ENCODE results near the gene SUCLA2.

The SUCLA2 gene

DNA sequence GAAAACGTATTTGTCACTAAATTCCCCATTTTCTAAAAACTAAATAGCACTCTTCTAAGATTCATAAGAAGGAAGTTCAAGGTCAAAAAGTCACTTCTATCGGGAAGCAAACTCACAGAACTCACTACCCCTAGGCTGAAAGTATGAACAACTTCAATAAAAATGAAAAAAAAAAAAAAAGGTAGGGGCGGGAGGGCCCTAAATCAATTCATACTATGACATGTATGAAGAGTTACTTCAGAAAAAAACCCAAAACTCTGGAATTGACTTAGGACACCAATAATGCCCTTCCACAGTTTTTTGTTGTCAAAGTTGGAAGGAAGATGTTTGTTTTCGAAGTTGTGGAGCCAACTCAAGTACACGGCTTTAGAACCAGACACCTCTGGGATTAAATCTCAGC lies 1.1 kb downstream of the SUCLA2 start:
- Histone ChIP-seq H3K9ac (ENCODE audit: low read depth in 1 of 2, low read length in 2 of 2) (peak overlapping the region; percentile 88 to 99), H3K4me3 (ENCODE audit: low read depth in 1 of 2, low read length in 2 of 2) (peak overlapping the region; percentile 84 to 99), H3K36me3 (ENCODE audit: control insufficient read depth in 1 of 2, insufficient read depth in 2 of 2, low read length in 2 of 2) (peaks cover 0 to 7% of the 10 kb centered on the region in 2 donors), H3K4me1 (ENCODE audit: control insufficient read depth in 1 of 2, insufficient read depth in 2 of 2, low read length in 2 of 2) (peaks cover 6 to 10% of the 10 kb centered on the region in 2 donors), H3K27me3 (ENCODE audit: control insufficient read depth in 1 of 2, insufficient read depth in 2 of 2, low read length in 2 of 2) (no peaks in the 10 kb centered on the region), H3K9me3 (ENCODE audit: control insufficient read depth in 1 of 2, low read length in 2 of 2) (no peaks in the 10 kb centered on the region), H3K27ac (ENCODE audit: low read depth, low read length) (no peak overlapping the region)

DNA sequence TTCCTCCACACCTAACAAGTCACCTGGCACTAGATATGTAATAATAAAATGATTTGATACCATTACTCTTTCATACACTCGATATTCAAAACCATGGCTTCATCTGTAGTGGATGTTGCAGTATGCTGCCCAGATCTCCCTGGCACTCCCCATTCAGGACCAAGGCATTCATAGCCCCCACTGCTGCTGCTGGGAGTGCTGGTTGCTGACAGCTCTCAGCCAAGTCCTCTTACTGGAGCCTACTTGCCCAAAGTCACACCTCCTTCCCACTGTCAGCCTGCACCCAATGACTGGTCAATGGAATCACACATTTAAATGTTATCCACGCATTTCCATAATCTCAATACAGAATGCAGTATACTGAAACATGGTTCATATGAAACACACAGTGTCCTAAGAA lies 3.7 kb downstream of the SUCLA2 start:
- peaks cover 6 to 10% of the 10 kb centered on the region in 2 donors for H3K4me1 ChIP-seq (ENCODE audit: control insufficient read depth in 1 of 2, insufficient read depth in 2 of 2, low read length in 2 of 2)
- no peaks in the 10 kb centered on the region for H3K9me3 ChIP-seq (ENCODE audit: control insufficient read depth in 1 of 2, low read length in 2 of 2)
- H3K4me3 ChIP-seq (ENCODE audit: low read depth in 1 of 2, low read length in 2 of 2): no peak overlapping the region
- no peak overlapping the region for H3K9ac ChIP-seq (ENCODE audit: low read depth in 1 of 2, low read length in 2 of 2)
- no peaks in the 10 kb centered on the region for H3K27me3 ChIP-seq (ENCODE audit: control insufficient read depth in 1 of 2, insufficient read depth in 2 of 2, low read length in 2 of 2)
- peaks cover 0 to 16% of the 10 kb centered on the region in 2 donors for H3K36me3 ChIP-seq (ENCODE audit: control insufficient read depth in 1 of 2, insufficient read depth in 2 of 2, low read length in 2 of 2)
- H3K27ac ChIP-seq (ENCODE audit: low read depth, low read length): no peak overlapping the region

DNA sequence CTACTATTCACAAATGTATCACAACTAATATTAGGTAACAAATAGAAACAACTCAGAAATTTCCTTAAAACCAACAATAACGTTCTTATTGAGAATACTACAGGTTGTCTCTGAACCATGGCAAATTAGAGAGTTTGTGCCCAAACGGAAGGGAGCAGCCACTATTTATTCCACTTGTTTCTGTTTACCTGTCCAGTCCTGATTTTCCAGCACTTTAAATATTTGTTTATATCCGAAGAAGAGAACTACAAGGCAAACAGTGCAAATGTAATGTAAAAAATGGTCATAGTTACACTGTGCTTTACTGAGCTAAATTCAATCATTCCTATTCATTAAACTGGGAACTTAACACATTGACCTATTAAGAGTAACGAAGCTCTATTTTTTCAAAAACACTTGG lies 9.2 kb downstream of the SUCLA2 start:
- peaks cover 14 to 16% of the 10 kb centered on the region in 2 donors for H3K4me1 ChIP-seq (ENCODE audit: control insufficient read depth in 1 of 2, insufficient read depth in 2 of 2, low read length in 2 of 2)
- no peaks in the 10 kb centered on the region for H3K27me3 ChIP-seq (ENCODE audit: control insufficient read depth in 1 of 2, insufficient read depth in 2 of 2, low read length in 2 of 2)
- peaks cover 11 to 34% of the 10 kb centered on the region in 2 donors for H3K36me3 ChIP-seq (ENCODE audit: control insufficient read depth in 1 of 2, insufficient read depth in 2 of 2, low read length in 2 of 2)
- H3K9me3 ChIP-seq (ENCODE audit: control insufficient read depth in 1 of 2, low read length in 2 of 2): no peaks in the 10 kb centered on the region
- H3K27ac ChIP-seq (ENCODE audit: low read depth, low read length): no peak overlapping the region
- H3K9ac ChIP-seq (ENCODE audit: low read depth in 1 of 2, low read length in 2 of 2): no peak overlapping the region
- no peak overlapping the region for H3K4me3 ChIP-seq (ENCODE audit: low read depth in 1 of 2, low read length in 2 of 2)

DNA sequence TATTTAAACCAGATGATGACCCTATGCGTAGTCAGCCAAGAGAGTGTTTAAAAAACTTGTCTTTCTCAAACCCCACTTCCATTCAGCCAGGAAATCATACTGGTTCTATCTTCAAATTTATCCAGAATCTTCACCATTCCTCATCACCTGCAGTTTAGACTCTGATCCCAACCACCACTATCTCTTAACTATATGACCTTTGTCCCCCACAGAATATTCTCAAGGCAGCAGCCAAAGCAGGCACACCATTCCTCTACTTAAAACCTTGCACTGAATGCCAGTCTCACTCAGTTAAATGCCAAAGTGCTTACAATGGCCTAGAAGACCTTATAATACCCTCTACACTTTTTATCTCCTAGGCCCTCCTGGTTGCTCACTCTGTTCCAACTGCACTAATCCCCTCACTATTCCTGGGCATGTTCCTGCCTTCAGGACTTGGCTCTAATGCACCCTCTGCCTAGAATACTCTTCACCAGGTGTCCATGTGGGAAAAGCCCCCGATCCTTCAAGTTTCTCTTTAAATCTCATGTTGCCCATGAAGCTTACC lies 10.1 kb downstream of the SUCLA2 start:
- Histone ChIP-seq H3K9me3 (ENCODE audit: control insufficient read depth in 1 of 2, low read length in 2 of 2) (no peaks in the 10 kb centered on the region), H3K27ac (ENCODE audit: low read depth, low read length) (no peak overlapping the region), H3K4me1 (ENCODE audit: control insufficient read depth in 1 of 2, insufficient read depth in 2 of 2, low read length in 2 of 2) (peaks cover 14 to 16% of the 10 kb centered on the region in 2 donors), H3K4me3 (ENCODE audit: low read depth in 1 of 2, low read length in 2 of 2) (peak overlapping the region in 1 of 2 donors; percentile 9), H3K36me3 (ENCODE audit: control insufficient read depth in 1 of 2, insufficient read depth in 2 of 2, low read length in 2 of 2) (peaks cover 16 to 38% of the 10 kb centered on the region in 2 donors), H3K27me3 (ENCODE audit: control insufficient read depth in 1 of 2, insufficient read depth in 2 of 2, low read length in 2 of 2) (no peaks in the 10 kb centered on the region), H3K9ac (ENCODE audit: low read depth in 1 of 2, low read length in 2 of 2) (no peak overlapping the region)

DNA sequence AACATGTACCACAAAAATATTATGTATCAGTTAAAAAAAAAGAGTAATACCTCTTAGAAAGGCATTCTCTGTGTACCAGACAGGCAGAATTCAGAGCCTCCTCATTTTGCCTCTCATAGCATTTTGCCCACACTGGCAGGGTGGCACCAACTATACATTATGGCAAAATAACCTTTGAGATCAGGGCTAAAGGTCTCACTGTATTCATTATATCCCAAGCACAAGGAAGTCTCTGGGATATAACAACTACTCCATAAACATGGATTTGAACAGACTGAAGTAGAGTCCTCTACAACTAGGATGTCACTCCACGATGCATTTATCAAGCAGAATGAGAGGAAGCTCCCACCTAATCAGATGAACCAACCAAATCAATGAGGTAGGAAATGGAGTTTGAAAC lies 10.6 kb downstream of the SUCLA2 start:
- H3K36me3 ChIP-seq (ENCODE audit: control insufficient read depth in 1 of 2, insufficient read depth in 2 of 2, low read length in 2 of 2): peaks cover 16 to 44% of the 10 kb centered on the region in 2 donors
- no peak overlapping the region for H3K9ac ChIP-seq (ENCODE audit: low read depth in 1 of 2, low read length in 2 of 2)
- no peaks in the 10 kb centered on the region for H3K9me3 ChIP-seq (ENCODE audit: control insufficient read depth in 1 of 2, low read length in 2 of 2)
- peak overlapping the region in 1 of 2 donors; percentile 9 for H3K4me3 ChIP-seq (ENCODE audit: low read depth in 1 of 2, low read length in 2 of 2)
- no peaks in the 10 kb centered on the region for H3K27me3 ChIP-seq (ENCODE audit: control insufficient read depth in 1 of 2, insufficient read depth in 2 of 2, low read length in 2 of 2)
- H3K27ac ChIP-seq (ENCODE audit: low read depth, low read length): no peak overlapping the region
- H3K4me1 ChIP-seq (ENCODE audit: control insufficient read depth in 1 of 2, insufficient read depth in 2 of 2, low read length in 2 of 2): peaks cover 14 to 16% of the 10 kb centered on the region in 2 donors

DNA sequence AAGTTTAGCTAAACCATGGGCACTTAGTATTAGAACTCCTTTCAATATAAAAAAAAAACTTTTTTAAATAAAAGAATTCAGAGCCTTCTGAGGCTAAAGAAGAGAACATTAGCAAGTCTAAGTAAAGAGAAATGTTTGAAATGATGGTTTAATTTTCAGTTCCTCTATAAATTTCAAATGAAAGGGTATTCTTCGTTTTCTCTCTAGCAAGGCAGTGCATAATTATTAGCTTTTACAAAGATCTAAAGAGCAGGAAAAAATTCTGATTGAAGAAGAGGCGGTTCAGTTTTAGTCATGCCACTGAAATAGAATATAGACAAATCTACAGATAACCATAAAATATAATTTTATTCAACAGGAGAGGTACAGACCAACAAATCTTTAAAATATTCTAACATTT lies 18.0 kb downstream of the SUCLA2 start:
- H3K36me3 ChIP-seq (ENCODE audit: control insufficient read depth in 1 of 2, insufficient read depth in 2 of 2, low read length in 2 of 2): peaks cover 13 to 25% of the 10 kb centered on the region in 2 donors
- H3K27me3 ChIP-seq (ENCODE audit: control insufficient read depth in 1 of 2, insufficient read depth in 2 of 2, low read length in 2 of 2): no peaks in the 10 kb centered on the region
- no peaks in the 10 kb centered on the region for H3K4me1 ChIP-seq (ENCODE audit: control insufficient read depth in 1 of 2, insufficient read depth in 2 of 2, low read length in 2 of 2)
- no peak overlapping the region for H3K4me3 ChIP-seq (ENCODE audit: low read depth in 1 of 2, low read length in 2 of 2)
- no peak overlapping the region for H3K9ac ChIP-seq (ENCODE audit: low read depth in 1 of 2, low read length in 2 of 2)
- H3K9me3 ChIP-seq (ENCODE audit: control insufficient read depth in 1 of 2, low read length in 2 of 2): no peaks in the 10 kb centered on the region
- H3K27ac ChIP-seq (ENCODE audit: low read depth, low read length): no peak overlapping the region

DNA sequence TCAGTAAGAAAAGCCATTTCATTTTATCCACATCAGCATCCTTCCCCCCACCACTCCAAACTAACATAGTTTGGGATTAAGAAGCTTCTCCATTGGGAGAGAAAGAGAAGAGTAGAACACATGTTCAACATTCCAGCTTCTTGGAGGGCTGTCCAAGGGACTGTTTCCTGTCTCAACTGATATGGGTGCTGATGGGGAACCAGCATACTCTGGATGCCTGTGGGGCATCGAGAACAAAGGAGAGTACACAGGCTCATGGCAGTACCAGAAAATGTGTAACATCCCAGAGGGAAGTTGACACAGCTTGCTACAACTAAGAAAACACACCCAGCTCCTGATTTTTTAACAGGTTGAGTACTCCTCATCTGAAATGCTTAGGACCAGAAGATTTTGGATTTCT lies 24.7 kb downstream of the SUCLA2 start:
- H3K4me3 ChIP-seq (ENCODE audit: low read depth in 1 of 2, low read length in 2 of 2): no peak overlapping the region
- H3K9me3 ChIP-seq (ENCODE audit: control insufficient read depth in 1 of 2, low read length in 2 of 2): peaks cover 0 to 4% of the 10 kb centered on the region in 2 donors
- peaks cover 0 to 15% of the 10 kb centered on the region in 2 donors for H3K36me3 ChIP-seq (ENCODE audit: control insufficient read depth in 1 of 2, insufficient read depth in 2 of 2, low read length in 2 of 2)
- no peaks in the 10 kb centered on the region for H3K4me1 ChIP-seq (ENCODE audit: control insufficient read depth in 1 of 2, insufficient read depth in 2 of 2, low read length in 2 of 2)
- no peak overlapping the region for H3K9ac ChIP-seq (ENCODE audit: low read depth in 1 of 2, low read length in 2 of 2)
- no peaks in the 10 kb centered on the region for H3K27me3 ChIP-seq (ENCODE audit: control insufficient read depth in 1 of 2, insufficient read depth in 2 of 2, low read length in 2 of 2)
- H3K27ac ChIP-seq (ENCODE audit: low read depth, low read length): no peak overlapping the region

DNA sequence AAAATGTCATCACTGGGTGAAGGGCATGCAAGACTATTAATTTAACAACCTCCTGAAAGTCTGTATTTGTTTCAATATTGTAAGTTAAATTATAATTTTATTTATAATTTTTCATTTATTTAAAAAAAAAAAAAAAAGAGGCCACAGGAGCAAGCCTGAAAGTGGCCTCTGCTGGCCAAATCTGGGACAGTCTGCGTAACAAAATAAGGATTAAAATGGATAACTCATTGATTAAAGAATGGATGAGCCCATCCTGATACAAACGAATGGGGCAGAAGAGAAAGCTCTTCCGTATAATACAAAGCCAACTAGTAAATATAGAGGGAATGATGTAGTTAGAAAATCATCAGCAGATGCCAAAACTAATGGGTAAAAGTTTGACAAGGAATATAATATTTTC lies 36.2 kb downstream of the SUCLA2 start:
- H3K36me3 ChIP-seq (ENCODE audit: control insufficient read depth in 1 of 2, insufficient read depth in 2 of 2, low read length in 2 of 2): peaks cover 14 to 49% of the 10 kb centered on the region in 2 donors
- H3K4me3 ChIP-seq (ENCODE audit: low read depth in 1 of 2, low read length in 2 of 2): no peak overlapping the region
- H3K9ac ChIP-seq (ENCODE audit: low read depth in 1 of 2, low read length in 2 of 2): no peak overlapping the region
- peaks cover 2% of the 10 kb centered on the region in 2 donors for H3K9me3 ChIP-seq (ENCODE audit: control insufficient read depth in 1 of 2, low read length in 2 of 2)
- H3K27me3 ChIP-seq (ENCODE audit: control insufficient read depth in 1 of 2, insufficient read depth in 2 of 2, low read length in 2 of 2): no peaks in the 10 kb centered on the region
- H3K27ac ChIP-seq (ENCODE audit: low read depth, low read length): no peak overlapping the region
- H3K4me1 ChIP-seq (ENCODE audit: control insufficient read depth in 1 of 2, insufficient read depth in 2 of 2, low read length in 2 of 2): no peaks in the 10 kb centered on the region

DNA sequence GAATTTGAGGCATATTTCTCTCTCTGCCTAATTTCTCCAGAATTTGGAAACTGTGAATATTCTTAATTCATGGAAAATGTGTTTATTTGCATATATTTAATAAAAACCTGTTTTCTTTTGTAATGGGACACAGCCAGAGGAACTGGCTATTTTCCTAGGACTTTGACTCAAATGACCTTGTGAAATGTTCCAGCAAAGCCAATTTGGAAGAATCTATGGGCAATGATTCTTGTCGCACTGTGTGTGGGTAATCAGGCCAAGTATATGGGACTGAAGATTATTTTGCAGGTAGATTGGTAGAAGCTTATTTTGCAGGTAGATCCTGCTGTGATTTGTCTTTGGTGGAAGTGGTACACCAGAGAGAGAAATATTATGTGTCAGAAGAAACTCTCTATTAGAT lies 38.8 kb downstream of the SUCLA2 start:
- Histone ChIP-seq H3K27ac (ENCODE audit: low read depth, low read length) (no peak overlapping the region), H3K27me3 (ENCODE audit: control insufficient read depth in 1 of 2, insufficient read depth in 2 of 2, low read length in 2 of 2) (no peaks in the 10 kb centered on the region), H3K4me3 (ENCODE audit: low read depth in 1 of 2, low read length in 2 of 2) (no peak overlapping the region), H3K9ac (ENCODE audit: low read depth in 1 of 2, low read length in 2 of 2) (no peak overlapping the region), H3K4me1 (ENCODE audit: control insufficient read depth in 1 of 2, insufficient read depth in 2 of 2, low read length in 2 of 2) (no peaks in the 10 kb centered on the region), H3K36me3 (ENCODE audit: control insufficient read depth in 1 of 2, insufficient read depth in 2 of 2, low read length in 2 of 2) (peaks cover 25 to 63% of the 10 kb centered on the region in 2 donors), H3K9me3 (ENCODE audit: control insufficient read depth in 1 of 2, low read length in 2 of 2) (peaks cover 11 to 16% of the 10 kb centered on the region in 2 donors)

DNA sequence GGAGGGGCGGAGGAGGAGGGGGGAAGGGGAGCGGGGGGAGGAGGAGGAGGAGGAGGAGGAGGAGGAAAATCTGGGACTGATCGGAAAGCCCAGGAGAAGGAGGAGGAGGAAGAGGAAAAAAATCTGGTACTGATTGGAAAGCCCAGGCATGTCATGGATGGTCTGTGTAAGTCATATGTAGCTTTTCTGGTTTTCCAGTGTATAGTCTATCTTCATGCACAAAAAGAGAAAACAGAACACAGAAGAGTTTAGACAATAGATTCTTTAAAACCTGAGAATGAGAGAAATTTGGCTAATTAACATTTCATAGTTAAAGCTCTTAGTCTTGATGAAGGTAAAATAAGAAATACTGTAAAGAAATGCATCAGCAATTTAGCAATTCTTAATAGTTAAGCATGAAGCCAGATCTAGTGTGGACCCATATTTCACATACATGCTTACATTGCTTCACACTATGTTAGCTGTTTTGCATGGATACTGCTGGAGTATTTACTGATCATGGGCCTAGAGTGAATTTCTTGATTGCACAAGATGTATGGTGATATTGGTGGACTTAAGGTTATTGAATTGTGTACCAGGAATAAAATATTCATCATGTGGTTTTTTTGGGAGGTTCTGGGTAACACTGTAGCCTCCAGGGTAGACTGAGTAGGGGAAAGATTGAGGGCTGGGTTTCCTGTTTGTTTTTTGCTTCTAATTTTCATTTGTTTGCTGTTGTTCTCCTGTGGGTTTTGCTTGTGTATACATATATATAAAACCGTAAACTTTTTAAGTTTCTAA lies 41.4 kb downstream of the SUCLA2 start:
- Histone ChIP-seq H3K27ac (ENCODE audit: low read depth, low read length) (no peak overlapping the region), H3K4me1 (ENCODE audit: control insufficient read depth in 1 of 2, insufficient read depth in 2 of 2, low read length in 2 of 2) (no peaks in the 10 kb centered on the region), H3K27me3 (ENCODE audit: control insufficient read depth in 1 of 2, insufficient read depth in 2 of 2, low read length in 2 of 2) (no peaks in the 10 kb centered on the region), H3K9ac (ENCODE audit: low read depth in 1 of 2, low read length in 2 of 2) (no peak overlapping the region), H3K9me3 (ENCODE audit: control insufficient read depth in 1 of 2, low read length in 2 of 2) (peaks cover 18 to 26% of the 10 kb centered on the region in 2 donors), H3K36me3 (ENCODE audit: control insufficient read depth in 1 of 2, insufficient read depth in 2 of 2, low read length in 2 of 2) (peaks cover 31 to 69% of the 10 kb centered on the region in 2 donors), H3K4me3 (ENCODE audit: low read depth in 1 of 2, low read length in 2 of 2) (peak overlapping the region in 1 of 2 donors; percentile 6)
